IMR-90 (cell line): Measurements from ENCODE around the gene GH2. TPM values are rescaled to one million over a fixed set of nuclear protein-coding genes. Genes with fewer than 3 reads are reported as not detected.
"Not testable (repeated sequence)": the region's sequence is repeated elsewhere in the genome, so short reads cannot be mapped to it uniquely, and the experiment has no call there.

Experiments
- ATAC-seq: fragments of 200-7000 bp; cut with Tn5 transposase; 2 replicates; pipeline ENCODE4 v1.9.1; 2020; ENCODE audit warnings: low read depth, mild to moderate bottlenecking, moderate library complexity
- BruUV-seq: library from RNA; stranded (reverse); fragments of 400-500 nt; replicated peaks from 2 replicates; lab custom pipeline; 2021; lab: Mats Ljungman, UMichigan
- CTCF ChIA-PET: fragments of 300-600 bp; formaldehyde crosslinking; extraction: SDS; loops from one replicate; lab custom pipeline; 2021; ENCODE audit warnings: antibody characterized with exemption; lab: Yijun Ruan, JAX
- POLR2A ChIA-PET: fragments of 300-600 bp; sonication (Branson Sonifier 250); formaldehyde crosslinking; loops from one replicate; lab custom pipeline; 2022; ENCODE audit warnings: antibody characterized with exemption; ENCODE audit not compliant: unreplicated experiment; lab: Charles Lee
- DNase-seq: peaks from one replicate; pipeline ENCODE4 v3.0.0; 2013
- H2AFZ ChIP-seq: replicated peaks from 2 replicates; pipeline ENCODE3; 2013; ENCODE audit warnings: low read length, mild to moderate bottlenecking; ENCODE audit not compliant: poor library complexity
- H2AK5ac ChIP-seq: 2 replicates; pipeline ENCODE4 v1.6.1; 2013; ENCODE audit warnings: low read depth, low read length, inconsistent platforms
- H2AK9ac ChIP-seq: replicated peaks from 2 replicates; pipeline ENCODE3; 2013; ENCODE audit warnings: mild to moderate bottlenecking, low read depth, low read length, moderate library complexity; ENCODE audit not compliant: poor library complexity
- H2BK120ac ChIP-seq: 2 replicates; pipeline ENCODE4 v1.6.1; 2013; ENCODE audit warnings: low read depth, low read length, inconsistent platforms
- H2BK15ac ChIP-seq: 3 replicates; pipeline ENCODE4 v1.6.1; 2013; ENCODE audit warnings: low read depth, low read length, inconsistent platforms
- H2BK20ac ChIP-seq: 2 replicates; pipeline ENCODE4 v1.6.1; 2013; ENCODE audit warnings: low read depth, mild to moderate bottlenecking, inconsistent platforms, low read length, moderate library complexity
- H2BK5ac ChIP-seq: 2 replicates; pipeline ENCODE4 v1.6.1; 2013; ENCODE audit warnings: mild to moderate bottlenecking, low read depth, low read length, inconsistent platforms; ENCODE audit not compliant: poor library complexity, severe bottlenecking
- H3K14ac ChIP-seq: replicated peaks from 2 replicates; pipeline ENCODE4 v1.6.1; 2013; ENCODE audit warnings: low read depth, low read length, inconsistent platforms
- H3K18ac ChIP-seq: 2 replicates; pipeline ENCODE4 v1.6.1; 2013; ENCODE audit warnings: low read depth, low read length, control low read depth
- H3K23ac ChIP-seq: 2 replicates; pipeline ENCODE4 v1.6.1; 2013; ENCODE audit warnings: low read depth, low read length, inconsistent platforms
- H3K27ac ChIP-seq: 2 replicates; pipeline ENCODE4 v1.5.1; 2013; ENCODE audit warnings: mild to moderate bottlenecking, control low read depth, low read length; ENCODE audit not compliant: insufficient read depth
- H3K27me3 ChIP-seq: 2 replicates; pipeline ENCODE4 v1.6.1; 2013; ENCODE audit warnings: low read length; ENCODE audit not compliant: control insufficient read depth, insufficient read depth
- H3K36me3 ChIP-seq: 2 replicates; pipeline ENCODE4 v1.6.1; 2013; ENCODE audit warnings: low read length, mixed read lengths; ENCODE audit not compliant: control insufficient read depth, insufficient read depth
- H3K4ac ChIP-seq: 2 replicates; pipeline ENCODE4 v1.6.1; 2013; ENCODE audit warnings: low read depth, low read length, inconsistent platforms
- H3K4me1 ChIP-seq: 2 replicates; pipeline ENCODE4 v1.6.1; 2013; ENCODE audit warnings: low read length, mixed read lengths; ENCODE audit not compliant: control insufficient read depth, insufficient read depth
- H3K4me2 ChIP-seq: 2 replicates; pipeline ENCODE4 v1.6.1; 2013; ENCODE audit warnings: low read depth, mild to moderate bottlenecking, control low read depth, low read length, moderate library complexity
- H3K4me3 ChIP-seq: 2 replicates; pipeline ENCODE4 v1.5.1; 2013; ENCODE audit warnings: low read depth, mild to moderate bottlenecking, control low read depth, low read length, moderate library complexity; ENCODE audit not compliant: insufficient read depth
- H3K56ac ChIP-seq: 2 replicates; pipeline ENCODE4 v1.6.1; 2013; ENCODE audit warnings: low read length, inconsistent platforms; ENCODE audit not compliant: insufficient read depth; ENCODE audit errors: extremely low read depth
- H3K79me1 ChIP-seq, 2 experiments: 2 replicates each; pipeline ENCODE4 v1.6.1; 2013; ENCODE audit warnings: low read length in 2 of 2, inconsistent platforms in 1 of 2, low read depth in 1 of 2
- H3K9ac ChIP-seq: 2 replicates; pipeline ENCODE4 v1.6.1; 2013; ENCODE audit warnings: low read depth, low read length, control low read depth
- H3K9me1 ChIP-seq: 2 replicates; pipeline ENCODE4 v1.6.1; 2013; ENCODE audit warnings: low read length, inconsistent platforms; ENCODE audit not compliant: insufficient read depth
- H3K9me3 ChIP-seq: 2 replicates; pipeline ENCODE4 v1.6.1; 2013; ENCODE audit warnings: low read length; ENCODE audit not compliant: control insufficient read depth, insufficient read depth
- H4K20me1 ChIP-seq: 2 replicates; pipeline ENCODE4 v1.6.1; 2013; ENCODE audit warnings: low read length, inconsistent platforms; ENCODE audit not compliant: insufficient read depth
- H4K5ac ChIP-seq: 2 replicates; pipeline ENCODE4 v1.6.1; 2013; ENCODE audit warnings: mild to moderate bottlenecking, low read depth, low read length, control low read depth
- H4K8ac ChIP-seq, 2 experiments: 2 replicates each; pipeline ENCODE4 v1.6.1; 2013; ENCODE audit warnings: low read depth in 2 of 2, low read length in 2 of 2, control low read depth in 1 of 2, inconsistent platforms in 1 of 2
- H4K91ac ChIP-seq: 2 replicates; pipeline ENCODE4 v1.6.1; 2013; ENCODE audit warnings: low read depth, low read length, inconsistent platforms; ENCODE audit not compliant: insufficient read depth
- WGBS, 2 experiments: methylation state at CpG; one replicate each; pipeline versions ENCODE4 v1.1.5 to v1.1.7; 2013; ENCODE audit warnings: missing lambda C conversion rate in 2 of 2; ENCODE audit not compliant: insufficient read length in 1 of 2; ENCODE audit errors: extremely low coverage in 2 of 2; 5-methylcytosine and 5-hydroxymethylcytosine counted together
- dilution Hi-C: fragments of 300-500 bp; cut with HindIII; formaldehyde crosslinking; loops from one replicate; pipeline ENCODE4 v1.14.3; 2018; ENCODE audit warnings: low sequenced_read_pairs; ENCODE audit not compliant: unreplicated experiment
- in situ Hi-C: fragments of 300-500 bp; cut with MboI; formaldehyde crosslinking; loops from 3 replicates; pipeline ENCODE4 v1.14.3; 2019; ENCODE audit warnings: low sequenced_read_pairs, inconsistent platforms, mixed read lengths
- intact Hi-C: fragments of 100-400 bp; cut with micrococcal nuclease; formaldehyde crosslinking; loops from 2 replicates; pipeline ENCODE4 v1.10.0; 2022
- polyA plus RNA-seq, 3 experiments: library from polyadenylated mRNA; depleted of rRNA; stranded (reverse); fragments of >200 nt; gene quantifications; 2 replicates each; pipeline ENCODE4 v1.2.3, GENCODE V29; 2012; ENCODE audit warnings: low replicate concordance in 1 of 3
- total RNA-seq: library from RNA; depleted of rRNA; stranded (reverse); fragments of >200 nt; gene quantifications from 2 replicates; pipeline ENCODE4 v1.2.3, GENCODE V29; 2012

Gene GH2
- total and polyA plus RNA-seq, 2 of the 4 experiments (the other 2 are of a cell fraction) = not detected

DNA sequence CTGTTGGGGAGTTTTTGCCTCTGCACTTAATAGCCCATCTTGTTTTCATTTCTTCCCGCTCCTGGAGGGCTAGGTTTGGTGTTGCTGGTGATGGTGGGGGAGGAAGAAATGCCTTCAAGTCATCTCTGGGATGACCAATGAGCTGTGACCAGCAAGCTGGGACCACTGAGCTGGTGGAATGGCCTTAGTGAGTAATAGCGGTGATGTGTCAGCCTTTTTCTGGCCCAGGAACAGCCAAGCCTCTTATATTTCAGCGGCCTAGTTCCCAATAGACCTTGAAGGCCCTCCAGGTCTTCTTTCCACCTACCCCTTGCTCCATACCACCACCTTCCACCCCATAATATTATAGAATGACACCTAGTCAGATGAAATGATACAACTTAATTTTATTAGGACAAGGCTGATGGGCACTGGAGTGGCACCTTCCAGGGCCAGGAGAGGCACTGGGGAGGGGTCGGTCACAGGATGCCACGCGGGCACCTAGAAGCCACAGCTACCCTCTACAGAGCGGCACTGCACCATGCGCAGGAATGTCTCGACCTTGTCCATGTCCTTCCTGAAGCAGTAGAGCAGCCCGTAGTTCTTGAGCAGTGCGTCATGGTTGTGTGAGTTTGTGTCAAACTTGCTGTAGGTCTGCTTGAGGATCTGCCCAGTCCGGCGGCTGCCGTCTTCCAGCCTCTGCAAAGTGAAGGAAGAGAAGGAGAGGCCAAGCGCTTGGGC lies 9.9 kb downstream of the GH2 start:
- H3K9ac ChIP-seq, H3K9me3 ChIP-seq, H4K20me1 ChIP-seq, H4K5ac ChIP-seq, H2BK20ac ChIP-seq, H4K91ac ChIP-seq, H2AK9ac ChIP-seq, H3K56ac ChIP-seq, intact Hi-C loops, H2BK5ac ChIP-seq, H3K4me2 ChIP-seq, H4K8ac ChIP-seq, H2AK5ac ChIP-seq, H2BK15ac ChIP-seq, POLR2A ChIA-PET, H2BK120ac ChIP-seq, H3K23ac ChIP-seq, H3K79me1 ChIP-seq, CTCF ChIA-PET, H3K27ac ChIP-seq, H3K4me1 ChIP-seq, H3K36me3 ChIP-seq, in situ Hi-C loops, BruUV-seq, H3K18ac ChIP-seq, H3K14ac ChIP-seq, dilution Hi-C loops, H3K4ac ChIP-seq, ATAC-seq, H3K4me3 ChIP-seq, H2AFZ ChIP-seq, H3K9me1 ChIP-seq: not testable (repeated sequence)
- DNase-seq = peak; percentile 23
- H3K27me3 ChIP-seq = peaks cover 10% of the 10 kb centered on the region
- no CpG with 5 or more reads among the region's 15 CpGs for WGBS, 2 experiments

GRCh38 chr17:63870292-63870665 lies 11.5 kb downstream of the GH2 start:
- H3K4ac ChIP-seq, BruUV-seq, H2AK5ac ChIP-seq, POLR2A ChIA-PET, H2AK9ac ChIP-seq, H3K4me2 ChIP-seq, H4K20me1 ChIP-seq, intact Hi-C loops, H3K9ac ChIP-seq, H3K9me1 ChIP-seq, in situ Hi-C loops, ATAC-seq, H3K36me3 ChIP-seq, DNase-seq, H3K9me3 ChIP-seq, H4K91ac ChIP-seq, H3K14ac ChIP-seq, H3K4me3 ChIP-seq, H3K27me3 ChIP-seq, CTCF ChIA-PET, H2BK20ac ChIP-seq, H2BK5ac ChIP-seq, H3K79me1 ChIP-seq, H2BK15ac ChIP-seq, H3K56ac ChIP-seq, H3K27ac ChIP-seq, H3K18ac ChIP-seq, H4K8ac ChIP-seq, H4K5ac ChIP-seq, H3K23ac ChIP-seq, dilution Hi-C loops, H3K4me1 ChIP-seq, H2AFZ ChIP-seq: not testable (repeated sequence)
- WGBS, 2 experiments = no CpG with 5 or more reads among the region's 4 CpGs
- H2BK120ac ChIP-seq = 0 out of 2 replicates have a peak overlapping the region, but pooled peaks have one; percentile 32
